ENCODE data around the gene KLRB1.

DNA sequence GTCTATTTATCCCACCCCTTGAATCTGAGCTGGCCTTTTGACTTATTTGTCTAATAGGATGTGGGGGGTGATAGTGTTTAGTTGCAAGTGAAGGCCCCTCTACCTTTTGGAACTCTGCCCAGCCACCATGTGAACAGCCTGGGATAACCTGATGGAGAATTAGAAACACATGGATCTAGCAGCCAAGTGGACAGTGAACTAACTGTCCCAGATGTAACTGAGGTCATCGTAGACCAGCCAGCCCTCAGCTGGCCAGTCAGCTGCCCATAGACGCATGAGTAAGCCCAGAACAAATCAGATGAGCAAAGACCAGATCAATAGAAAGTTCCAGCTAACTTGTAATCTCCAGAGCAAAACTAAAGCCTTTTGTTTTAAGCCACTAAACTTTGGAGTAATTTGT, 19.0 kb downstream of the KLRB1 start:
- TF ChIP-seq REST (IDR thresholded peaks at IDR 0.05; ENCODE audit: low read depth) (no peak), EGR1 (IDR thresholded peaks at IDR 0.05) (no peak), TAF1 (IDR thresholded peaks at IDR 0.05; ENCODE audit: low read depth) (no peak), EP300 (IDR thresholded peaks at IDR 0.05; ENCODE audit: borderline replicate concordance) (no peak)
- TF ChIP-seq, protein P1, sequence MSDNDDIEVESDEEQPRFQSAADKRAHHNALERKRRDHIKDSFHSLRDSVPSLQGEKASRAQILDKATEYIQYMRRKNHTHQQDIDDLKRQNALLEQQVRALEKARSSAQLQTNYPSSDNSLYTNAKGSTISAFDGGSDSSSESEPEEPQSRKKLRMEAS (IDR thresholded peaks at IDR 0.05), result no peak
